WTC11 (cell line): ENCODE measurements around the gene EHMT1. TPM values are rescaled to one million over a fixed set of nuclear protein-coding genes. Genes with fewer than 3 reads are reported as not detected.

Source experiments
- ATAC-seq: fragments of 200-7000 bp; cut with Tn5 transposase; 2 replicates; pipeline ENCODE4 v1.10.0; 2021; ENCODE audit warnings: mild to moderate bottlenecking, moderate library complexity
- CTCF ChIA-PET: fragments of 300-600 bp; sonication (Branson Sonifier 250); formaldehyde crosslinking; loops from one replicate; lab custom pipeline; 2021; ENCODE audit warnings: antibody characterized with exemption; lab: Charles Lee
- POLR2A ChIA-PET: fragments of 350-600 bp; sonication (Branson Sonifier 250); formaldehyde crosslinking; loops from one replicate; lab custom pipeline; 2021; ENCODE audit warnings: antibody characterized with exemption; lab: Charles Lee
- DNase-seq: peaks from one replicate; pipeline ENCODE4 v3.0.0; 2021; ENCODE audit warnings: low spot score
- H3K27ac Mint-ChIP-seq: 2 replicates; pipeline ENCODE4 v1.8.0; 2021; ENCODE audit warnings: mixed read lengths
- H3K27me3 Mint-ChIP-seq: 2 replicates; pipeline ENCODE4 v1.8.0; 2021; ENCODE audit warnings: low read depth, mild to moderate bottlenecking, moderate library complexity, mixed read lengths
- H3K36me3 Mint-ChIP-seq: 2 replicates; pipeline ENCODE4 v1.8.0; 2021; ENCODE audit warnings: mixed read lengths
- H3K4me1 Mint-ChIP-seq: 2 replicates; pipeline ENCODE4 v1.8.0; 2022; ENCODE audit warnings: mixed read lengths
- H3K4me3 Mint-ChIP-seq: 2 replicates; pipeline ENCODE4 v1.8.0; 2021; ENCODE audit warnings: mild to moderate bottlenecking, moderate library complexity, mixed read lengths
- H3K9me3 Mint-ChIP-seq: 2 replicates; pipeline ENCODE4 v1.8.0; 2021; ENCODE audit warnings: mixed read lengths
- CREM ChIP-seq: sonication (generic); formaldehyde crosslinking; IDR thresholded peaks from 2 replicates; pipeline ENCODE4 v1.8.1; 2022; ENCODE audit warnings: mild to moderate bottlenecking, missing genetic modification reagents, moderate library complexity
- ELF4 ChIP-seq: sonication (generic); formaldehyde crosslinking; IDR thresholded peaks from 2 replicates; pipeline ENCODE4 v1.8.1; 2022; ENCODE audit warnings: low read depth, mild to moderate bottlenecking, moderate library complexity, missing genetic modification reagents
- ESRRA ChIP-seq: sonication (generic); formaldehyde crosslinking; IDR thresholded peaks from 2 replicates; pipeline ENCODE4 v1.8.1; 2022; ENCODE audit warnings: mild to moderate bottlenecking, missing genetic modification reagents, borderline replicate concordance
- ETV6 ChIP-seq: sonication (generic); formaldehyde crosslinking; IDR thresholded peaks from 2 replicates; pipeline ENCODE4 v1.8.1; 2022; ENCODE audit warnings: mild to moderate bottlenecking, missing genetic modification reagents
- FOXP1 ChIP-seq: sonication (generic); formaldehyde crosslinking; IDR thresholded peaks from 2 replicates; pipeline ENCODE4 v1.8.0; 2022; ENCODE audit warnings: missing genetic modification reagents, mild to moderate bottlenecking, moderate library complexity, borderline replicate concordance
- GABPB1 ChIP-seq: sonication (generic); formaldehyde crosslinking; IDR thresholded peaks from 2 replicates; pipeline ENCODE4 v1.8.1; 2023; ENCODE audit warnings: mild to moderate bottlenecking, missing genetic modification reagents
- NR2C2 ChIP-seq: sonication (generic); formaldehyde crosslinking; IDR thresholded peaks from 2 replicates; pipeline ENCODE4 v1.8.0; 2022; ENCODE audit warnings: mild to moderate bottlenecking, missing genetic modification reagents
- PRRX2 ChIP-seq: fragments of 250-450 bp; sonication (Bioruptor Pico); IDR thresholded peaks from 2 replicates; pipeline ENCODE4 v1.8.0; 2021; ENCODE audit warnings: mild to moderate bottlenecking
- RELA ChIP-seq: sonication (generic); formaldehyde crosslinking; IDR thresholded peaks from 2 replicates; pipeline ENCODE4 v1.8.1; 2022; ENCODE audit warnings: missing genetic modification reagents, mild to moderate bottlenecking, borderline replicate concordance
- SMAD3 ChIP-seq: sonication (generic); formaldehyde crosslinking; IDR thresholded peaks from 2 replicates; pipeline ENCODE4 v1.8.0; 2022; ENCODE audit warnings: missing genetic modification reagents, mild to moderate bottlenecking, borderline replicate concordance
- SOX15 ChIP-seq: fragments of 250-450 bp; sonication (Bioruptor Pico); IDR thresholded peaks from 2 replicates; pipeline ENCODE4 v1.9.0; 2021; ENCODE audit warnings: mild to moderate bottlenecking
- ZBTB21 ChIP-seq: sonication (generic); formaldehyde crosslinking; IDR thresholded peaks from 2 replicates; pipeline ENCODE4 v1.8.1; 2023; ENCODE audit warnings: mild to moderate bottlenecking, missing genetic modification reagents, borderline replicate concordance
- ZNF317 ChIP-seq: sonication (generic); formaldehyde crosslinking; IDR thresholded peaks from 2 replicates; pipeline ENCODE4 v1.8.1; 2023; ENCODE audit warnings: low read depth, mild to moderate bottlenecking, moderate library complexity, missing genetic modification reagents, borderline replicate concordance
- ZNF396 ChIP-seq: fragments of 250-450 bp; sonication (Bioruptor Pico); IDR thresholded peaks from 2 replicates; pipeline ENCODE4 v1.8.0; 2021; ENCODE audit warnings: mild to moderate bottlenecking, moderate library complexity, borderline replicate concordance
- ZNF512 ChIP-seq: sonication (generic); formaldehyde crosslinking; IDR thresholded peaks from 2 replicates; pipeline ENCODE4 v1.8.1; 2022; ENCODE audit warnings: missing genetic modification reagents, borderline replicate concordance
- ZNF532 ChIP-seq: fragments of 250-450 bp; sonication (Bioruptor Pico); IDR thresholded peaks from 2 replicates; pipeline ENCODE4 v1.9.0; 2021; ENCODE audit warnings: mild to moderate bottlenecking, borderline replicate concordance
- ZNF671 ChIP-seq: fragments of 250-450 bp; sonication (Bioruptor Pico); IDR thresholded peaks from 2 replicates; pipeline ENCODE4 v1.8.0; 2021; ENCODE audit warnings: mild to moderate bottlenecking
- total RNA-seq: library from RNA; stranded (reverse); gene quantifications from 3 replicates; pipeline ENCODE4 v1.2.3, GENCODE V29; 2021
- TF ChIP-seq, protein P1 (sequence below): sonication (generic); formaldehyde crosslinking; IDR thresholded peaks from 2 replicates; pipeline ENCODE4 v1.8.1; 2023; ENCODE audit warnings: mild to moderate bottlenecking, missing genetic modification reagents, borderline replicate concordance
- TF ChIP-seq, protein P2 (sequence below): sonication (generic); formaldehyde crosslinking; IDR thresholded peaks from 2 replicates; pipeline ENCODE4 v1.8.1; 2023; ENCODE audit warnings: mild to moderate bottlenecking, missing genetic modification reagents, moderate library complexity
- TF ChIP-seq, protein P3 (sequence below): sonication (generic); formaldehyde crosslinking; IDR thresholded peaks from 2 replicates; pipeline ENCODE4 v1.8.0; 2022; ENCODE audit warnings: mild to moderate bottlenecking, missing genetic modification reagents
- TF ChIP-seq, protein P4 (sequence below): sonication (generic); formaldehyde crosslinking; conservative IDR thresholded peaks from 2 replicates; pipeline ENCODE4 v1.8.1; 2022; ENCODE audit warnings: mild to moderate bottlenecking, missing genetic modification reagents
- TF ChIP-seq, protein P5 (sequence below): fragments of 200-600 bp; IDR thresholded peaks from 2 replicates; pipeline ENCODE4 v1.8.0; 2022; ENCODE audit warnings: antibody characterized with exemption

The EHMT1 gene
- total RNA-seq, 1 experiment from 2014 or later, result 170 TPM

GRCh38 chr9:137873858-137874362, 255.1 kb downstream of the EHMT1 start:
- TF ChIP-seq ELF4 (CRISPR knock-in tag) (no peak), SOX15 (CRISPR knock-in tag) (no peak), ETV6 (no peak), ESRRA (CRISPR knock-in tag) (no peak), ZNF512 (CRISPR knock-in tag) (no peak), GABPB1 (CRISPR knock-in tag) (no peak), ZNF671 (CRISPR knock-in tag) (no peak), CREM (no peak), PRRX2 (CRISPR knock-in tag) (no peak), ZNF317 (CRISPR knock-in tag) (no peak)
- TF ChIP-seq, protein P1, sequence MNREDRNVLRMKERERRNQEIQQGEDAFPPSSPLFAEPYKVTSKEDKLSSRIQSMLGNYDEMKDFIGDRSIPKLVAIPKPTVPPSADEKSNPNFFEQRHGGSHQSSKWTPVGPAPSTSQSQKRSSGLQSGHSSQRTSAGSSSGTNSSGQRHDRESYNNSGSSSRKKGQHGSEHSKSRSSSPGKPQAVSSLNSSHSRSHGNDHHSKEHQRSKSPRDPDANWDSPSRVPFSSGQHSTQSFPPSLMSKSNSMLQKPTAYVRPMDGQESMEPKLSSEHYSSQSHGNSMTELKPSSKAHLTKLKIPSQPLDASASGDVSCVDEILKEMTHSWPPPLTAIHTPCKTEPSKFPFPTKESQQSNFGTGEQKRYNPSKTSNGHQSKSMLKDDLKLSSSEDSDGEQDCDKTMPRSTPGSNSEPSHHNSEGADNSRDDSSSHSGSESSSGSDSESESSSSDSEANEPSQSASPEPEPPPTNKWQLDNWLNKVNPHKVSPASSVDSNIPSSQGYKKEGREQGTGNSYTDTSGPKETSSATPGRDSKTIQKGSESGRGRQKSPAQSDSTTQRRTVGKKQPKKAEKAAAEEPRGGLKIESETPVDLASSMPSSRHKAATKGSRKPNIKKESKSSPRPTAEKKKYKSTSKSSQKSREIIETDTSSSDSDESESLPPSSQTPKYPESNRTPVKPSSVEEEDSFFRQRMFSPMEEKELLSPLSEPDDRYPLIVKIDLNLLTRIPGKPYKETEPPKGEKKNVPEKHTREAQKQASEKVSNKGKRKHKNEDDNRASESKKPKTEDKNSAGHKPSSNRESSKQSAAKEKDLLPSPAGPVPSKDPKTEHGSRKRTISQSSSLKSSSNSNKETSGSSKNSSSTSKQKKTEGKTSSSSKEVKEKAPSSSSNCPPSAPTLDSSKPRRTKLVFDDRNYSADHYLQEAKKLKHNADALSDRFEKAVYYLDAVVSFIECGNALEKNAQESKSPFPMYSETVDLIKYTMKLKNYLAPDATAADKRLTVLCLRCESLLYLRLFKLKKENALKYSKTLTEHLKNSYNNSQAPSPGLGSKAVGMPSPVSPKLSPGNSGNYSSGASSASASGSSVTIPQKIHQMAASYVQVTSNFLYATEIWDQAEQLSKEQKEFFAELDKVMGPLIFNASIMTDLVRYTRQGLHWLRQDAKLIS (CRISPR knock-in tag), result no peak
- TF ChIP-seq, protein P2, sequence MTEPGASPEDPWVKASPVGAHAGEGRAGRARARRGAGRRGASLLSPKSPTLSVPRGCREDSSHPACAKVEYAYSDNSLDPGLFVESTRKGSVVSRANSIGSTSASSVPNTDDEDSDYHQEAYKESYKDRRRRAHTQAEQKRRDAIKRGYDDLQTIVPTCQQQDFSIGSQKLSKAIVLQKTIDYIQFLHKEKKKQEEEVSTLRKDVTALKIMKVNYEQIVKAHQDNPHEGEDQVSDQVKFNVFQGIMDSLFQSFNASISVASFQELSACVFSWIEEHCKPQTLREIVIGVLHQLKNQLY (CRISPR knock-in tag), result no peak
- TF ChIP-seq, protein P3, sequence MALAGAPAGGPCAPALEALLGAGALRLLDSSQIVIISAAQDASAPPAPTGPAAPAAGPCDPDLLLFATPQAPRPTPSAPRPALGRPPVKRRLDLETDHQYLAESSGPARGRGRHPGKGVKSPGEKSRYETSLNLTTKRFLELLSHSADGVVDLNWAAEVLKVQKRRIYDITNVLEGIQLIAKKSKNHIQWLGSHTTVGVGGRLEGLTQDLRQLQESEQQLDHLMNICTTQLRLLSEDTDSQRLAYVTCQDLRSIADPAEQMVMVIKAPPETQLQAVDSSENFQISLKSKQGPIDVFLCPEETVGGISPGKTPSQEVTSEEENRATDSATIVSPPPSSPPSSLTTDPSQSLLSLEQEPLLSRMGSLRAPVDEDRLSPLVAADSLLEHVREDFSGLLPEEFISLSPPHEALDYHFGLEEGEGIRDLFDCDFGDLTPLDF (CRISPR knock-in tag), result no peak
- TF ChIP-seq, protein P4, sequence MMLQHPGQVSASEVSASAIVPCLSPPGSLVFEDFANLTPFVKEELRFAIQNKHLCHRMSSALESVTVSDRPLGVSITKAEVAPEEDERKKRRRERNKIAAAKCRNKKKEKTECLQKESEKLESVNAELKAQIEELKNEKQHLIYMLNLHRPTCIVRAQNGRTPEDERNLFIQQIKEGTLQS (CRISPR knock-in tag), result no peak
- Mint-ChIP-seq H3K4me3 (no peak overlapping the region), H3K36me3 (no peaks in the 10 kb centered on the region), H3K4me1 (no peaks in the 10 kb centered on the region), H3K27me3 (peaks cover 34% of the 10 kb centered on the region), H3K27ac (no peak overlapping the region), H3K9me3 (no peaks in the 10 kb centered on the region)
- ATAC-seq (no peak), DNase-seq (no peak)
- CTCF ChIA-PET, result interaction anchor here (0.7 kb wide), 1 partner anchor 556 kb away, joined by 3 read pairs; no protein-coding TSS in a partner anchor
- POLR2A ChIA-PET, result no interaction called here

- Mint-ChIP-seq H3K27ac (no peak overlapping the region), H3K9me3 (no peaks in the 10 kb centered on the region), H3K4me3 (no peak overlapping the region; the same call in 1 of the 2 replicates), H3K4me1 (no peaks in the 10 kb centered on the region), H3K27me3 (peaks cover 34% of the 10 kb centered on the region), H3K36me3 (0 out of 2 replicates have a peak, but pooled peaks cover 3% of the 10 kb centered on the region)
- ChIA-PET POLR2A (no interaction called here), CTCF (no interaction called here)
- no peak for ATAC-seq
- DNase-seq, result no peak
- TF ChIP-seq ZNF396 (no peak), RELA (no peak), ZBTB21 (CRISPR knock-in tag) (no peak), NR2C2 (no peak), ZNF532 (no peak), SMAD3 (CRISPR knock-in tag) (no peak), ETV6 (no peak), FOXP1 (CRISPR knock-in tag) (no peak)
- TF ChIP-seq, protein P5, sequence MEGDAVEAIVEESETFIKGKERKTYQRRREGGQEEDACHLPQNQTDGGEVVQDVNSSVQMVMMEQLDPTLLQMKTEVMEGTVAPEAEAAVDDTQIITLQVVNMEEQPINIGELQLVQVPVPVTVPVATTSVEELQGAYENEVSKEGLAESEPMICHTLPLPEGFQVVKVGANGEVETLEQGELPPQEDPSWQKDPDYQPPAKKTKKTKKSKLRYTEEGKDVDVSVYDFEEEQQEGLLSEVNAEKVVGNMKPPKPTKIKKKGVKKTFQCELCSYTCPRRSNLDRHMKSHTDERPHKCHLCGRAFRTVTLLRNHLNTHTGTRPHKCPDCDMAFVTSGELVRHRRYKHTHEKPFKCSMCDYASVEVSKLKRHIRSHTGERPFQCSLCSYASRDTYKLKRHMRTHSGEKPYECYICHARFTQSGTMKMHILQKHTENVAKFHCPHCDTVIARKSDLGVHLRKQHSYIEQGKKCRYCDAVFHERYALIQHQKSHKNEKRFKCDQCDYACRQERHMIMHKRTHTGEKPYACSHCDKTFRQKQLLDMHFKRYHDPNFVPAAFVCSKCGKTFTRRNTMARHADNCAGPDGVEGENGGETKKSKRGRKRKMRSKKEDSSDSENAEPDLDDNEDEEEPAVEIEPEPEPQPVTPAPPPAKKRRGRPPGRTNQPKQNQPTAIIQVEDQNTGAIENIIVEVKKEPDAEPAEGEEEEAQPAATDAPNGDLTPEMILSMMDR, result no peak
These were observed 256.5 kb downstream of the EHMT1 start for GRCh38 chr9:137875354-137875753.
